HCT116 (cell line): ENCODE results near the gene S1PR3. TPM values are rescaled to one million over a fixed set of nuclear protein-coding genes. Genes with fewer than 3 reads are reported as not detected.

Experiments
- ATAC-seq: fragments of 200-7000 bp; cut with Tn5 transposase; 2 replicates; pipeline ENCODE4 v1.9.1; 2020; ENCODE audit warnings: mild to moderate bottlenecking, moderate library complexity
- BruUV-seq: library from RNA; stranded (reverse); fragments of 400-500 nt; replicated peaks from 2 replicates; lab custom pipeline; 2021; lab: Mats Ljungman, UMichigan
- CTCF ChIA-PET: fragments of 300-600 bp; sonication (Branson Sonifier 250); formaldehyde crosslinking; loops from one replicate; lab custom pipeline; 2021; ENCODE audit warnings: antibody characterized with exemption; lab: Charles Lee
- POLR2A ChIA-PET: fragments of 300-600, 350-600 bp; sonication (Branson Sonifier 250); formaldehyde crosslinking; loops from one replicate; lab custom pipeline; 2021; ENCODE audit warnings: antibody characterized with exemption; lab: Charles Lee
- RAD21 ChIA-PET, 2 experiments: fragments of 300-600 bp; sonication (Branson Sonifier 250); formaldehyde crosslinking; loops; one replicate each; lab custom pipeline; 2023; ENCODE audit warnings: low total read pairs in 2 of 2; ENCODE audit not compliant: uncharacterized antibody in 2 of 2, unreplicated experiment in 2 of 2, low non-redundant PET in 1 of 2; lab: Charles Lee
- DNase-seq: peaks from one replicate; pipeline ENCODE4 v3.0.0-alpha.2; 2010; ENCODE audit warnings: low read depth, low spot score
- H2AFZ ChIP-seq: fragments of 200-600 bp; shearing (Covaris generic), sonication (generic); 2 replicates; pipeline ENCODE4 v1.6.1; 2017; ENCODE audit warnings: low read depth, mixed run types, mixed read lengths, antibody characterized with exemption, low read length; ENCODE audit not compliant: poor library complexity, severe bottlenecking
- H3K27ac ChIP-seq: 2 replicates; pipeline ENCODE4 v1.5.1; 2012; ENCODE audit warnings: low read depth, low read length
- H3K27me3 ChIP-seq: fragments of 200-600 bp; sonication (generic); 2 replicates; pipeline ENCODE4 v1.6.1; 2016; ENCODE audit warnings: mixed run types, low read length, mixed read lengths; ENCODE audit not compliant: insufficient read depth
- H3K36me3 ChIP-seq, 2 experiments: fragments of 200-500 bp in 1 of 2; fragments of 200-600 bp in 1 of 2; sonication (Bioruptor generic) in 1 of 2; sonication (generic) in 1 of 2; 2 replicates each; pipeline versions ENCODE4 v1.5.1 to v1.6.1; 2014 to 2016; ENCODE audit warnings: low read length in 2 of 2, inconsistent platforms in 1 of 2, mixed read lengths in 1 of 2, mixed run types in 1 of 2; ENCODE audit not compliant: insufficient read depth in 2 of 2, control insufficient read depth in 1 of 2
- H3K4me1 ChIP-seq, 2 experiments: fragments of 200-600 bp in 1 of 2; sonication (generic) in 1 of 2; 2 replicates each; pipeline versions ENCODE4 v1.5.1 to v1.6.1; 2012 to 2017; ENCODE audit warnings: low read length in 2 of 2, inconsistent platforms in 1 of 2, mild to moderate bottlenecking in 1 of 2, mixed read lengths in 1 of 2, mixed run types in 1 of 2, moderate library complexity in 1 of 2; ENCODE audit not compliant: insufficient read depth in 2 of 2, control insufficient read depth in 1 of 2
- H3K4me2 ChIP-seq: fragments of 200-600 bp; sonication (generic); 2 replicates; pipeline ENCODE4 v1.6.1; 2017; ENCODE audit warnings: mixed run types, low read length, mixed read lengths
- H3K4me3 ChIP-seq, 2 experiments: fragments of 200-600 bp in 1 of 2; sonication (generic) in 1 of 2; replicated peaks in 1 of 2; 2 replicates each; pipeline ENCODE4 v1.5.1; 2011 to 2016; ENCODE audit warnings: low read length in 2 of 2, control low read depth in 1 of 2, low read depth in 1 of 2, mild to moderate bottlenecking in 1 of 2, mixed read lengths in 1 of 2, mixed run types in 1 of 2
- H3K79me2 ChIP-seq: fragments of 200-600 bp; sonication (generic); 2 replicates; pipeline ENCODE4 v1.6.1; 2017; ENCODE audit warnings: mild to moderate bottlenecking, mixed run types, low read length, moderate library complexity, mixed read lengths; ENCODE audit not compliant: insufficient read depth
- H3K9ac ChIP-seq: fragments of 200-600 bp; sonication (generic); 2 replicates; pipeline ENCODE4 v1.6.1; 2016; ENCODE audit warnings: low read length, mixed read lengths
- H3K9me2 ChIP-seq: fragments of 200-600 bp; sonication (generic), shearing (Covaris generic); 2 replicates; pipeline ENCODE4 v1.6.1; 2017; ENCODE audit warnings: mixed run types, mild to moderate bottlenecking, moderate library complexity; ENCODE audit not compliant: insufficient read depth
- H3K9me3 ChIP-seq, 2 experiments: fragments of 200-500 bp in 1 of 2; fragments of 200-600 bp in 1 of 2; sonication (Bioruptor generic) in 1 of 2; sonication (generic) in 1 of 2; 2 replicates each; pipeline ENCODE4 v1.6.1; 2014 to 2017; ENCODE audit warnings: low read length in 2 of 2, mixed read lengths in 2 of 2, inconsistent platforms in 1 of 2, low read depth in 1 of 2, mild to moderate bottlenecking in 1 of 2, mixed run types in 1 of 2, moderate library complexity in 1 of 2; ENCODE audit not compliant: control insufficient read depth in 1 of 2, insufficient read depth in 1 of 2
- H4K20me1 ChIP-seq: fragments of 200-600 bp; sonication (generic), shearing (Covaris generic); 2 replicates; pipeline ENCODE4 v1.6.1; 2017; ENCODE audit warnings: mixed run types, mild to moderate bottlenecking, moderate library complexity; ENCODE audit not compliant: insufficient read depth
- CEBPB ChIP-seq: IDR thresholded peaks from 2 replicates; pipeline ENCODE4 v1.6.1; 2012; ENCODE audit warnings: low read depth
- EZH2 ChIP-seq: fragments of 200-600 bp; sonication (generic); IDR thresholded peaks from 2 replicates; pipeline ENCODE4 v1.6.1; 2017; ENCODE audit warnings: antibody characterized with exemption, mixed run types
- JUND ChIP-seq: IDR thresholded peaks from 2 replicates; pipeline ENCODE4 v1.6.1; 2012
- POLR2AphosphoS5 ChIP-seq: IDR thresholded peaks from 2 replicates; pipeline ENCODE4 v1.6.1; 2011; ENCODE audit warnings: mild to moderate bottlenecking, low read depth, low read length, moderate library complexity
- REST ChIP-seq: IDR thresholded peaks from 2 replicates; pipeline ENCODE4 v1.6.1; 2012; ENCODE audit warnings: low read depth
- SRF ChIP-seq: IDR thresholded peaks from 2 replicates; pipeline ENCODE4 v1.6.1; 2012; ENCODE audit warnings: low read depth
- ZBTB33 ChIP-seq: IDR thresholded peaks from 2 replicates; pipeline ENCODE4 v1.6.1; 2011; ENCODE audit warnings: mild to moderate bottlenecking, low read length, moderate library complexity; ENCODE audit not compliant: insufficient replicate concordance; ENCODE audit errors: extremely low read depth
- intact Hi-C: fragments of 100-400 bp; cut with micrococcal nuclease; formaldehyde crosslinking; loops from 2 replicates; pipeline ENCODE4 v1.10.0; 2022
- total RNA-seq: library from RNA; stranded (reverse); gene quantifications from one replicate; pipeline ENCODE4 v1.2.1, GENCODE V29; 2021; ENCODE audit not compliant: unreplicated experiment

Gene S1PR3
- total RNA-seq, 1 experiment from 2014 or later, result 0.07 TPM

DNA sequence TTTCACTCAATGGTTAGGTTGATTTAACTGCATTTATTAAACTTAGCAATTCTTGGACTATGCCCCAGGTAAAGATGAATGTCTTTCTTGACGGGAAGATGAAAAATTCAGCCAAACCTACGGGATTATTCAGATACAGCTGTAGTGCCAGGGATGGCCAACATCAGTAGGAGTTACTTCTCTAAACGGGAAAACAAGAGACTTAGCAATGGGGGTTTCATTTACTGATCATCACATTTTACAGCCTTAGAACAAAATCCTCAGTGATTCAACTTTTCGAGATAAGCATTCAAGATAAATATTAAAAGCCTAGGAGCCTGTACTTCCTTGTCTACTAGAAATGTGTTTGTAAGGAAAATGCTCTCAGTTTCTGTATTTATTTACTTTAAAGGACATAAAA, 46.1 kb downstream of the S1PR3 start:
- Histone ChIP-seq H3K9ac (no peak overlapping the region), H3K9me3 (no peaks in the 10 kb centered on the region), H3K36me3 (no peaks in the 10 kb centered on the region), H3K9me2 (no peaks in the 10 kb centered on the region), H4K20me1 (no peaks in the 10 kb centered on the region), H3K4me3 (no peak overlapping the region), H3K4me2 (no peak overlapping the region), H3K79me2 (no peaks in the 10 kb centered on the region), H3K4me1 (no peaks in the 10 kb centered on the region), H3K27me3 (no peaks in the 10 kb centered on the region; the same call in 1 of the 2 replicates), H3K27ac (no peak overlapping the region), H2AFZ (no peak overlapping the region)
- ChIA-PET POLR2A (no interaction called here), CTCF (no interaction called here), RAD21 (no interaction called here)
- ATAC-seq (no peak), DNase-seq (no peak)
- intact Hi-C loops, result loop anchor here (10.0 kb wide), 1 partner anchor 237 kb away; no protein-coding TSS in a partner anchor
- no TSS peak for BruUV-seq
- no peak for TF ChIP-seq CEBPB
- no peak for TF ChIP-seq JUND
- no peak for TF ChIP-seq REST
- no peak for TF ChIP-seq SRF
- TF ChIP-seq POLR2AphosphoS5, result no peak
- no peak for TF ChIP-seq ZBTB33
- no peak for TF ChIP-seq EZH2
